ENCODE results near the gene OSM.

DNA sequence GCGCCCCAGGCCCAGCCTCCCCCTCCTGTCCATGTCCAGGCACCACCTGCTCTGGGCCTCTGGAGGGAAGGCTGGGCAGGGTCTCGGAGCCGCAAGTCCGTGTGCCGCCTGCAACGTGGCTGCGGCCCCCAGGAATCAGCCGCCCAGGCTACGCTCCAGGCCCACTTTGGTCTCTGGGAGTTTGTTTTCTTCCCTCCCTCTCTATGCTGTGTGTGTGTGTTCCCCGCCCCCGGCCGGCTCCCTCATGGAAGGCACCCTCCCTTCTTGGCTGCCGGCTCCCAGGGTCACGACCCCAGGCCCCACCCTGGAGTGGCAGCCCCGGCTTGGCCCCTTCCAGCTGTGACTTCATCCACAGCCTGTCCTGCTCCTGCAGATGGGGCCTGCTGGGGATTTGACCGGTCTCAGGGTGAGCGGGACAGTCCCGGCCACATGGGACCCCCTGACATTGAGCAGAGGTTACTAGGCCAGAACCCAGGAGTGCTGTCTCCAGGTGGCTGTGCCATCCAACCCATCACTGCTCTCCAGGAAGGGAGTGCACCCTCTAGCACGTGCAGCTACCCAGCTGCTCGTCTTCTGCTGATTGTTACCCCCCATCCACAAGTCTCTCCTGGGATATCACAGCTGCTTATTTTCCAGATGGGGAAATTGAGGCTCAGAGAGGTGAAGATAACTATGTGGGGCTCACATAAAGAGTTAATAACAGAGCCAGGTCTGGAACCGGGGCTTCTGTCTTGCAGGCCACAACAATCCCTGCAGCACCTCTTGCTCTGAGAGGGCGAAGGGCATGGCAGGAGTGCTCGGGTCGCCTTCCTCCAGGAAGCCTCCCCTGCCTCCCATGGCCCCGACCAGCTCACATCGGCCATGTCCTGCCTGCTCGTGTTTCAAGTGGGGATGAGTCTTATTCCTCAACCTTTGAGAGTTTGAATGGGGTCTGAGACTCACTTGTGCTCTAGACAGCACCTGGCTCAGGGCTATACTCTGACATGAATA is 17.3 kb downstream of the OSM start:
- TF ChIP-seq CTCF (IDR thresholded peaks at IDR 0.05) (no peak), POLR2A (IDR thresholded peaks at IDR 0.05) (no peak)
